Sigmoid colon (tissue), 4 donors: Measurements from ENCODE around the gene P3H2.

Experiments used
- POLR2AphosphoS5 ChIP-seq, 4 donors: sonication (generic); formaldehyde crosslinking; IDR thresholded peaks; one replicate each; pipeline ENCODE4 v1.6.1; 2017; ENCODE audit warnings: antibody characterized with exemption in 4 of 4
- TF ChIP-seq, protein P1 (sequence below), 4 experiments: fragments of 450-650 bp in 3 of 4; fragments of 200-600 bp in 1 of 4; IDR thresholded peaks; one replicate each; pipeline ENCODE4 v1.5.1; 2016 to 2019; ENCODE audit warnings: antibody characterized with exemption in 4 of 4, mild to moderate bottlenecking in 3 of 4, moderate library complexity in 2 of 4

GRCh38 chr3:190167936-190168680 is 47.4 kb upstream of the P3H2 start:
- TF ChIP-seq, protein P1, sequence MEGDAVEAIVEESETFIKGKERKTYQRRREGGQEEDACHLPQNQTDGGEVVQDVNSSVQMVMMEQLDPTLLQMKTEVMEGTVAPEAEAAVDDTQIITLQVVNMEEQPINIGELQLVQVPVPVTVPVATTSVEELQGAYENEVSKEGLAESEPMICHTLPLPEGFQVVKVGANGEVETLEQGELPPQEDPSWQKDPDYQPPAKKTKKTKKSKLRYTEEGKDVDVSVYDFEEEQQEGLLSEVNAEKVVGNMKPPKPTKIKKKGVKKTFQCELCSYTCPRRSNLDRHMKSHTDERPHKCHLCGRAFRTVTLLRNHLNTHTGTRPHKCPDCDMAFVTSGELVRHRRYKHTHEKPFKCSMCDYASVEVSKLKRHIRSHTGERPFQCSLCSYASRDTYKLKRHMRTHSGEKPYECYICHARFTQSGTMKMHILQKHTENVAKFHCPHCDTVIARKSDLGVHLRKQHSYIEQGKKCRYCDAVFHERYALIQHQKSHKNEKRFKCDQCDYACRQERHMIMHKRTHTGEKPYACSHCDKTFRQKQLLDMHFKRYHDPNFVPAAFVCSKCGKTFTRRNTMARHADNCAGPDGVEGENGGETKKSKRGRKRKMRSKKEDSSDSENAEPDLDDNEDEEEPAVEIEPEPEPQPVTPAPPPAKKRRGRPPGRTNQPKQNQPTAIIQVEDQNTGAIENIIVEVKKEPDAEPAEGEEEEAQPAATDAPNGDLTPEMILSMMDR (IDR thresholded peaks at IDR 0.05), result no peak
- TF ChIP-seq POLR2AphosphoS5 (IDR thresholded peaks at IDR 0.05), result no peak
